K562 (cell line): Measurements from ENCODE around the gene ABCB9. TPM values are rescaled to one million over a fixed set of nuclear protein-coding genes. Genes with fewer than 3 reads are reported as not detected.
A peak's percentile ranks its signal among the peaks of the same experiment; 100 is the strongest.

Experiments used
- BRCA1 ChIP-seq, 2 experiments: fragments of 450-650 bp in 1 of 2; sonication (generic) in 1 of 2; formaldehyde crosslinking in 1 of 2; IDR thresholded peaks; 2 replicates each; pipeline versions ENCODE4 v1.5.0 to v1.6.1; 2017 to 2020; ENCODE audit warnings: mild to moderate bottlenecking in 1 of 2, missing genetic modification reagents in 1 of 2
- BRF1 ChIP-seq: IDR thresholded peaks from 3 replicates; pipeline ENCODE4 v1.6.1; 2011; ENCODE audit warnings: borderline replicate concordance, mild to moderate bottlenecking; ENCODE audit not compliant: insufficient read length; ENCODE audit errors: extremely low read depth
- E2F1 ChIP-seq: sonication (generic); formaldehyde crosslinking; IDR thresholded peaks from 2 replicates; pipeline ENCODE4 v1.8.1; 2023; ENCODE audit warnings: mild to moderate bottlenecking, missing genetic modification reagents, moderate library complexity
- E4F1 ChIP-seq: fragments of 250-450 bp; sonication (Bioruptor Pico); IDR thresholded peaks from 2 replicates; pipeline ENCODE4 v1.5.0; 2021; ENCODE audit warnings: mild to moderate bottlenecking, borderline replicate concordance
- ELF1 ChIP-seq: fragments of 200-800 bp; sonication (Bioruptor generic); IDR thresholded peaks from 2 replicates; pipeline ENCODE4 v1.6.1; 2016; ENCODE audit warnings: missing genetic modification characterization, missing compliant biosample characterization
- ESRRB ChIP-seq: fragments of 250-450 bp; sonication (Bioruptor Pico); IDR thresholded peaks from 2 replicates; pipeline ENCODE4 v1.5.0; 2020; ENCODE audit warnings: mild to moderate bottlenecking, moderate library complexity, borderline replicate concordance
- FOXK1 ChIP-seq: sonication (generic); formaldehyde crosslinking; IDR thresholded peaks from 2 replicates; pipeline ENCODE4 v1.8.0; 2022; ENCODE audit warnings: missing genetic modification reagents, mild to moderate bottlenecking, borderline replicate concordance
- HNRNPK ChIP-seq: fragments of 200-400 bp; formaldehyde crosslinking; IDR thresholded peaks from one replicate; pipeline ENCODE4 v1.6.1; 2018; ENCODE audit warnings: mild to moderate bottlenecking, low read depth, low read length; ENCODE audit not compliant: poor library complexity, severe bottlenecking
- MCM3 ChIP-seq: fragments of 450-650 bp; IDR thresholded peaks from 2 replicates; pipeline ENCODE4 v1.6.1; 2016
- PATZ1 ChIP-seq: fragments of 250-450 bp; sonication (Bioruptor Pico); IDR thresholded peaks from 2 replicates; pipeline ENCODE4 v1.5.0; 2020; ENCODE audit warnings: mild to moderate bottlenecking, borderline replicate concordance
- PHB2 ChIP-seq: fragments of 450-650 bp; IDR thresholded peaks from 2 replicates; pipeline ENCODE4 v1.6.1; 2017; ENCODE audit warnings: low read depth
- SIN3B ChIP-seq: fragments of 450-650 bp; IDR thresholded peaks from 2 replicates; pipeline ENCODE4 v1.6.1; 2017; ENCODE audit warnings: low read depth, mild to moderate bottlenecking, moderate library complexity
- TFE3 ChIP-seq: fragments of 450-650 bp; formaldehyde crosslinking; IDR thresholded peaks from 2 replicates; pipeline ENCODE4 v1.4.0; 2020; ENCODE audit warnings: mild to moderate bottlenecking, mixed read lengths
- ZNF740 ChIP-seq, 3 experiments: fragments of 200-800 bp in 1 of 3; sonication (Bioruptor generic) in 1 of 3; sonication (generic) in 1 of 3; formaldehyde crosslinking in 1 of 3; IDR thresholded peaks; 2 replicates each; pipeline versions ENCODE4 v1.6.1 to v1.8.0; 2016 to 2022; ENCODE audit warnings: mild to moderate bottlenecking in 2 of 3, missing compliant biosample characterization in 2 of 3, missing genetic modification characterization in 2 of 3, missing genetic modification reagents in 1 of 3
- polyA plus RNA-seq, 8 experiments: library from polyadenylated mRNA; depleted of rRNA in 4 of 8; stranded (reverse) in 5 of 8; unstranded in 3 of 8; fragments of >200 nt; fragmentation: Nextera tagmentation in 2 of 8; fragmentation: Illumina TruSeq in 1 of 8; extraction: Ambion mirVana in 2 of 8; extraction: Trizol in 1 of 8; gene quantifications; 2 replicates each; pipeline versions ENCODE4 v1.2.1 to v1.2.3, GENCODE V29; 2011 to 2014; ENCODE audit warnings: inconsistent platforms in 1 of 8, missing spikeins in 1 of 8
- total RNA-seq, 7 experiments: library from RNA; depleted of rRNA in 6 of 7; stranded (reverse); fragments of >200 nt in 6 of 7; fragmentation: Illumina TruSeq in 2 of 7; extraction: Trizol in 2 of 7; gene quantifications; 2 replicates each; pipeline versions ENCODE4 v1.2.1 to v1.2.3, GENCODE V29; 2011 to 2021; ENCODE audit warnings: low replicate concordance in 1 of 7

Gene ABCB9
- total and polyA plus RNA-seq, 9 of the 15 experiments (the other 6 are each of a cell fraction or from before 2014, with no cell fraction given), result 0.20 to 12.6 (median 6.2) TPM

GRCh38 chr12:122895704-122896636 is 70.3 kb downstream of the ABCB9 start, which contains the start of gene VPS37B (continued):
- no peak for TF ChIP-seq E2F1 (CRISPR knock-in tag)
- TF ChIP-seq FOXK1 (CRISPR knock-in tag), result no peak
- no peak for TF ChIP-seq BRF1
- TF ChIP-seq PHB2, result no peak
- TF ChIP-seq MCM3, result no peak
- TF ChIP-seq HNRNPK, result no peak
- peak; percentile 89 for TF ChIP-seq TFE3 (CRISPR knock-in tag)
- peak; percentile 97 for TF ChIP-seq ZNF740 (CRISPR knock-in tag; IDR thresholded peaks at IDR 0.05)
- TF ChIP-seq ZNF740 (tag; IDR thresholded peaks at IDR 0.05), result peak in 1 of 2 experiments; percentile 88; a peak in 2 of 4 replicates
- TF ChIP-seq BRCA1 (IDR thresholded peaks at IDR 0.05), result no peak
- TF ChIP-seq BRCA1 (CRISPR knock-in tag; IDR thresholded peaks at IDR 0.05), result no peak
- peak; percentile 84 for TF ChIP-seq ELF1
- no peak for TF ChIP-seq ESRRB (CRISPR knock-in tag)
- no peak for TF ChIP-seq E4F1
- TF ChIP-seq PATZ1 (CRISPR knock-in tag), result no peak
- TF ChIP-seq SIN3B, result peak; percentile 72
